HepG2 (cell line): ENCODE data around the gene SPAG4. TPM values are rescaled to one million over a fixed set of nuclear protein-coding genes. Genes with fewer than 3 reads are reported as not detected.

Experiments used
- ARID2 ChIP-seq: sonication (generic); formaldehyde crosslinking; IDR thresholded peaks from 2 replicates; pipeline ENCODE4 v1.8.1; 2022; ENCODE audit warnings: mild to moderate bottlenecking, missing genetic modification reagents, borderline replicate concordance
- ARID3A ChIP-seq: IDR thresholded peaks from 2 replicates; pipeline ENCODE4 v1.6.1; 2012; ENCODE audit warnings: low read depth, low read length, improper control_type of control experiment
- ARID4A ChIP-seq: sonication (generic); formaldehyde crosslinking; IDR thresholded peaks from 2 replicates; pipeline ENCODE4 v1.5.0; 2020; ENCODE audit warnings: mild to moderate bottlenecking, missing genetic modification reagents, borderline replicate concordance
- CBX2 ChIP-seq, 2 experiments: fragments of 200-600 bp in 1 of 2; sonication (generic); formaldehyde crosslinking in 1 of 2; IDR thresholded peaks; 2 replicates each; pipeline versions ENCODE4 v1.7.0 to v1.8.1; 2018 to 2022; ENCODE audit warnings: low read depth in 2 of 2, low read length in 1 of 2, mild to moderate bottlenecking in 1 of 2, missing genetic modification reagents in 1 of 2
- CTCF ChIP-seq: sonication (generic); formaldehyde crosslinking; IDR thresholded peaks from 2 replicates; pipeline ENCODE4 v1.5.0; 2020; ENCODE audit warnings: mild to moderate bottlenecking, missing genetic modification reagents, moderate library complexity
- HDAC6 ChIP-seq: fragments of 200-600 bp; sonication (generic); IDR thresholded peaks from 2 replicates; pipeline ENCODE4 v1.7.0; 2017; ENCODE audit warnings: mild to moderate bottlenecking, antibody characterized with exemption, low read length, low read depth
- ISL2 ChIP-seq: sonication (generic); formaldehyde crosslinking; IDR thresholded peaks from 2 replicates; pipeline ENCODE4 v1.5.0; 2020; ENCODE audit warnings: missing genetic modification reagents
- JDP2 ChIP-seq: sonication (generic); formaldehyde crosslinking; IDR thresholded peaks from 2 replicates; pipeline ENCODE4 v1.8.1; 2022; ENCODE audit warnings: missing genetic modification reagents, borderline replicate concordance
- NFE2L2 ChIP-seq: fragments of 150-350 bp; IDR thresholded peaks from 2 replicates; pipeline ENCODE4 v1.6.1; 2014; ENCODE audit warnings: low read length
- PLSCR1 ChIP-seq: sonication (generic); formaldehyde crosslinking; IDR thresholded peaks from 2 replicates; pipeline ENCODE4 v1.5.0; 2020; ENCODE audit warnings: missing genetic modification reagents, mild to moderate bottlenecking, borderline replicate concordance
- UBTF ChIP-seq: sonication (generic); formaldehyde crosslinking; IDR thresholded peaks from 2 replicates; pipeline ENCODE4 v1.4.0; 2020; ENCODE audit warnings: mild to moderate bottlenecking, missing genetic modification reagents
- ZBTB39 ChIP-seq: sonication (generic); formaldehyde crosslinking; IDR thresholded peaks from 2 replicates; pipeline ENCODE4 v1.5.0; 2020; ENCODE audit warnings: missing genetic modification reagents
- ZNF737 ChIP-seq: sonication (generic); formaldehyde crosslinking; IDR thresholded peaks from 2 replicates; pipeline ENCODE4 v1.5.0; 2020; ENCODE audit warnings: missing genetic modification reagents, mild to moderate bottlenecking, borderline replicate concordance
- polyA plus RNA-seq, 8 experiments: library from polyadenylated mRNA; depleted of rRNA in 3 of 8; stranded (reverse) in 7 of 8; unstranded in 1 of 8; fragments of >200 nt; fragmentation: Illumina TruSeq in 4 of 8; extraction: Trizol in 4 of 8; gene quantifications; 2 replicates each; pipeline versions ENCODE4 v1.2.1 to v1.2.3, GENCODE V29; 2011 to 2016; ENCODE audit warnings: low read depth in 4 of 8, missing spikeins in 1 of 8, mixed read lengths in 1 of 8; ENCODE audit not compliant: insufficient read depth in 1 of 8
- total RNA-seq, 5 experiments: library from RNA; depleted of rRNA; stranded (reverse); fragments of >200 nt; fragmentation: Illumina TruSeq; extraction: Trizol; gene quantifications; 2 replicates each; pipeline ENCODE4 v1.2.3, GENCODE V29; 2016; ENCODE audit warnings: low read depth in 1 of 5

The SPAG4 gene
- total and polyA plus RNA-seq, 2 of the 13 experiments (the other 11 are each of a cell fraction or from before 2014, with no cell fraction given), result 5.8 to 137 TPM

- TF ChIP-seq HDAC6, result no peak
- no peak for TF ChIP-seq JDP2 (CRISPR knock-in tag)
- TF ChIP-seq CTCF (CRISPR knock-in tag), result peak; percentile 42
- TF ChIP-seq CBX2 (IDR thresholded peaks at IDR 0.05; ENCODE audit: low read depth, low read length), result no peak
- no peak for TF ChIP-seq CBX2 (CRISPR knock-in tag; IDR thresholded peaks at IDR 0.05; ENCODE audit: low read depth)
- no peak for TF ChIP-seq ARID2 (CRISPR knock-in tag)
- TF ChIP-seq ARID4A (CRISPR knock-in tag), result no peak; the same call in 1 of the 2 replicates
- 0 out of 2 replicates have a peak, but pooled peaks have one; percentile 35 for TF ChIP-seq ZBTB39 (CRISPR knock-in tag)
- TF ChIP-seq ISL2, result no peak
- 0 out of 2 replicates have a peak, but pooled peaks have one; percentile 15 for TF ChIP-seq ZNF737
- TF ChIP-seq PLSCR1 (CRISPR knock-in tag), result no peak
- no peak for TF ChIP-seq ARID3A
- TF ChIP-seq NFE2L2, result no peak
- TF ChIP-seq UBTF (CRISPR knock-in tag), result no peak
Observed at GRCh38 chr20:35598899-35599775, 16.5 kb upstream of the SPAG4 start (continued).
